Transverse colon (tissue), 3 donors: ENCODE measurements around the gene CPNE4.

ENCODE experiments used
- CTCF ChIP-seq, 5 experiments: fragments of 200-600 bp in 3 of 5; fragments of 450-650 bp in 2 of 5; sonication (generic) in 3 of 5; IDR thresholded peaks; 1 replicate in 2 of 5; 2 replicates in 3 of 5; pipeline ENCODE4 v1.5.1; 2016 to 2017; ENCODE audit warnings: antibody characterized with exemption in 5 of 5, inconsistent platforms in 3 of 5, mild to moderate bottlenecking in 2 of 5, moderate library complexity in 1 of 5
- EP300 ChIP-seq: sonication (generic); formaldehyde crosslinking; IDR thresholded peaks from one replicate; pipeline ENCODE4 v1.6.1; 2017; ENCODE audit warnings: antibody characterized with exemption, low read depth

GRCh38 chr3:131605916-131606315 lies 428.9 kb downstream of the CPNE4 start:
- TF ChIP-seq CTCF (IDR thresholded peaks at IDR 0.05) (no peak), EP300 (no peak)
